Measurements from ENCODE around the gene SLC17A4.

- TF ChIP-seq FOS (IDR thresholded peaks at IDR 0.05; ENCODE audit: borderline replicate concordance, insufficient read depth, low read length) (no peak), POLR2A (IDR thresholded peaks at IDR 0.05; ENCODE audit: low read depth, low read length) (no peak), POLR2AphosphoS5 (IDR thresholded peaks at IDR 0.05; ENCODE audit: insufficient read depth, low read depth, low read length) (no peak), MAX (IDR thresholded peaks at IDR 0.05; ENCODE audit: insufficient read depth, insufficient read length) (no peak), EZH2 (IDR thresholded peaks at IDR 0.05; ENCODE audit: borderline replicate concordance, low read depth, low read length, severe bottlenecking) (no peak), JUN (IDR thresholded peaks at IDR 0.05; ENCODE audit: borderline replicate concordance, insufficient read depth, insufficient read length, low read depth) (no peak)
- TF ChIP-seq, protein P1, sequence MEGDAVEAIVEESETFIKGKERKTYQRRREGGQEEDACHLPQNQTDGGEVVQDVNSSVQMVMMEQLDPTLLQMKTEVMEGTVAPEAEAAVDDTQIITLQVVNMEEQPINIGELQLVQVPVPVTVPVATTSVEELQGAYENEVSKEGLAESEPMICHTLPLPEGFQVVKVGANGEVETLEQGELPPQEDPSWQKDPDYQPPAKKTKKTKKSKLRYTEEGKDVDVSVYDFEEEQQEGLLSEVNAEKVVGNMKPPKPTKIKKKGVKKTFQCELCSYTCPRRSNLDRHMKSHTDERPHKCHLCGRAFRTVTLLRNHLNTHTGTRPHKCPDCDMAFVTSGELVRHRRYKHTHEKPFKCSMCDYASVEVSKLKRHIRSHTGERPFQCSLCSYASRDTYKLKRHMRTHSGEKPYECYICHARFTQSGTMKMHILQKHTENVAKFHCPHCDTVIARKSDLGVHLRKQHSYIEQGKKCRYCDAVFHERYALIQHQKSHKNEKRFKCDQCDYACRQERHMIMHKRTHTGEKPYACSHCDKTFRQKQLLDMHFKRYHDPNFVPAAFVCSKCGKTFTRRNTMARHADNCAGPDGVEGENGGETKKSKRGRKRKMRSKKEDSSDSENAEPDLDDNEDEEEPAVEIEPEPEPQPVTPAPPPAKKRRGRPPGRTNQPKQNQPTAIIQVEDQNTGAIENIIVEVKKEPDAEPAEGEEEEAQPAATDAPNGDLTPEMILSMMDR (IDR thresholded peaks at IDR 0.05; ENCODE audit: extremely low read depth in 1 of 2, insufficient read depth in 1 of 2, low read depth in 1 of 2, low read length in 2 of 2) = no peak
These were observed 48.1 kb upstream of the SLC17A4 start for GRCh38 chr6:25706314-25707014.
